ENCODE data around the gene ANK3. TPM values are rescaled to one million over a fixed set of nuclear protein-coding genes. Genes with fewer than 3 reads are reported as not detected.
"Not testable (repeated sequence)": the region's sequence is repeated elsewhere in the genome, so short reads cannot be mapped to it uniquely, and the experiment has no call there.

Gene ANK3
- total and polyA plus RNA-seq, 8 donors, result 3.6 to 115 (median 31.1) TPM

DNA sequence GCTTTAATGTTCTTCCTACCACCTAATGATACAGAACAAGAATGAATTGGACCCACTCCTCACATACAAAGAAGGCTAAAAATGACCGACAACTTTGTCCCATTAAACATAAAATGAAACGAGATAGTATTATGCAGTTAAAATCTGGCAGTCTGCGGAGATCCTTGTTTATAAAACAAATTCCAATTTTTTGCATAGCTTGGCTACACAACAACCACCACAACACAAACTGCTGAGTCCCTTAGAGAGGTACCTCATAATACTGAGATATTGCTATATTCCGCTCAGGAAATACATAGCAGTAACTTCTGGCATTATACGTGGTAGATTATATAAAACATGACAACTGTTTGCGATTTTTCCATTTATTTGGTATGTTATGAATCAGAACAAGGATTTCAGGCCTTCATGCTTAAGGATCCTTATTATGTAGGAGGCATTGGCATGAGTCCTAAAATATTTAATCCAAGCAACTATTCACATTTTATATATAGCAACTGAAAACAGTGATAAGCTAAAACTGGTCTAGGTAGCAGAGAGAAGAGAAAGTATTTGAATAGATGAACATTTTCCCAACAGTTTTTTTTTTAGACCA lies 96.0 kb downstream of the ANK3 start:
- H3K9me3 ChIP-seq, result no peaks in the 10 kb centered on the region
- H3K27ac ChIP-seq, result no peak overlapping the region
- DNase-seq, result no peak
- TF ChIP-seq POLR2AphosphoS5 (IDR thresholded peaks at IDR 0.05) (no peak), EP300 (IDR thresholded peaks at IDR 0.05) (no peak), POLR2A (IDR thresholded peaks at IDR 0.05) (no peak)
- TF ChIP-seq, protein P1, sequence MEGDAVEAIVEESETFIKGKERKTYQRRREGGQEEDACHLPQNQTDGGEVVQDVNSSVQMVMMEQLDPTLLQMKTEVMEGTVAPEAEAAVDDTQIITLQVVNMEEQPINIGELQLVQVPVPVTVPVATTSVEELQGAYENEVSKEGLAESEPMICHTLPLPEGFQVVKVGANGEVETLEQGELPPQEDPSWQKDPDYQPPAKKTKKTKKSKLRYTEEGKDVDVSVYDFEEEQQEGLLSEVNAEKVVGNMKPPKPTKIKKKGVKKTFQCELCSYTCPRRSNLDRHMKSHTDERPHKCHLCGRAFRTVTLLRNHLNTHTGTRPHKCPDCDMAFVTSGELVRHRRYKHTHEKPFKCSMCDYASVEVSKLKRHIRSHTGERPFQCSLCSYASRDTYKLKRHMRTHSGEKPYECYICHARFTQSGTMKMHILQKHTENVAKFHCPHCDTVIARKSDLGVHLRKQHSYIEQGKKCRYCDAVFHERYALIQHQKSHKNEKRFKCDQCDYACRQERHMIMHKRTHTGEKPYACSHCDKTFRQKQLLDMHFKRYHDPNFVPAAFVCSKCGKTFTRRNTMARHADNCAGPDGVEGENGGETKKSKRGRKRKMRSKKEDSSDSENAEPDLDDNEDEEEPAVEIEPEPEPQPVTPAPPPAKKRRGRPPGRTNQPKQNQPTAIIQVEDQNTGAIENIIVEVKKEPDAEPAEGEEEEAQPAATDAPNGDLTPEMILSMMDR (IDR thresholded peaks at IDR 0.05), result no peak
- no peaks in the 10 kb centered on the region for H3K27me3 ChIP-seq
- 70 to 74% (median 73%) methylated on average over 6 of the region's 6 CpGs for WGBS, 5 donors
- peaks cover 0 to 37% (median 10%) of the 10 kb centered on the region in 4 donors for H3K4me1 ChIP-seq
- no peaks in the 10 kb centered on the region for H3K36me3 ChIP-seq
- no peak overlapping the region for H3K4me3 ChIP-seq
- intact Hi-C loops (cut with DNase I; ENCODE audit: low total_unique reads), result no loop called here

DNA sequence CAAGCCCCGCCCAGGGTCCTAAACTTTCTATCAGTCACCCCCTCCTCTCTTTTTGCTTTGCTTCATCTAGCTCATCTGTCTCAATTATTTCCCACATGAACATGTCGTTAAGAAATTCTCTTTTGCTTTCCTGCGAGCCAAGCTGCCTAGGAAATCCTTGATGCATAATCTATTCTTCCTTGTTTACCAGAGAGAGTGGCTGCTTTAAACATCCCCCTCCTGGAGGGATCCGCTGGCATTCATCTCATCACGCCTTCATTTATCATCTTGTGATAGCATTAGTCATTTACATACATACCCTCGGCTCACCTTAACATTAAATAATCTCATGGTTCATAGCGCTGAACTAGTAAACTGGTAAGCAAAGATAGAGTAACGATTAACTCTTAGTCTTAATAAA lies 96.7 kb downstream of the ANK3 start:
- 62 to 74% (median 72%) methylated on average over 8 of the region's 8 CpGs for WGBS, 5 donors
- peaks cover 0 to 37% (median 11%) of the 10 kb centered on the region in 4 donors for H3K4me1 ChIP-seq

DNA sequence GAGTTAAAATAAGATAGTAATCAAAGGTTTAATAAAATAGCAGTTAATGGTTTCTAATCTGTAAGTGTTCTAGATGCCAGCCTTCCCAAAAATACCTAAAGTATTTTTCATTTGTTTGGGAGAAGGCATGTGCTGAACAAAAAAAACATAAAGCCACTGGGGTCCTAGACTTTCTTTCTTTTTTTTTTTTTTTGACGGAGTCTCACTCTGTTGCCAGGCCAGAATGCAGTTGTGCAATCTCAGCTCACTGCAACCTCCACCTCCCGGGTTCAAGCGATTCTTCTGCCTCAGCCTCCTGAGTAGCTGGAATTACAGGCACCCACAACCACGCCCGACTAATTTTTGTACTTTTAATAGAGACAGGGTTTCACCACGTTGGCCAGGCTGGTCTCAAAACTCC lies 97.1 kb downstream of the ANK3 start:
- H3K27me3 ChIP-seq, result not testable (repeated sequence)
- WGBS, 5 donors, result 59 to 74% (median 67%) methylated on average over 6 of the region's 6 CpGs
- H3K27ac ChIP-seq, result peak overlapping the region in 1 of 5 donors; percentile 27

More for the DNA sequence above, 96.7 kb downstream of the ANK3 start:
- H3K9me3 ChIP-seq, result no peaks in the 10 kb centered on the region
- no peak for DNase-seq
- peak overlapping the region in 1 of 5 donors; percentile 27 for H3K27ac ChIP-seq
- no peak overlapping the region for H3K4me3 ChIP-seq
- TF ChIP-seq EP300 (IDR thresholded peaks at IDR 0.05) (no peak), POLR2AphosphoS5 (IDR thresholded peaks at IDR 0.05) (no peak), POLR2A (IDR thresholded peaks at IDR 0.05) (no peak)
- TF ChIP-seq, protein P1 (IDR thresholded peaks at IDR 0.05), result no peak
- intact Hi-C loops (cut with DNase I; ENCODE audit: low total_unique reads), result no loop called here
- H3K36me3 ChIP-seq, result no peaks in the 10 kb centered on the region
- no peaks in the 10 kb centered on the region for H3K27me3 ChIP-seq

DNA sequence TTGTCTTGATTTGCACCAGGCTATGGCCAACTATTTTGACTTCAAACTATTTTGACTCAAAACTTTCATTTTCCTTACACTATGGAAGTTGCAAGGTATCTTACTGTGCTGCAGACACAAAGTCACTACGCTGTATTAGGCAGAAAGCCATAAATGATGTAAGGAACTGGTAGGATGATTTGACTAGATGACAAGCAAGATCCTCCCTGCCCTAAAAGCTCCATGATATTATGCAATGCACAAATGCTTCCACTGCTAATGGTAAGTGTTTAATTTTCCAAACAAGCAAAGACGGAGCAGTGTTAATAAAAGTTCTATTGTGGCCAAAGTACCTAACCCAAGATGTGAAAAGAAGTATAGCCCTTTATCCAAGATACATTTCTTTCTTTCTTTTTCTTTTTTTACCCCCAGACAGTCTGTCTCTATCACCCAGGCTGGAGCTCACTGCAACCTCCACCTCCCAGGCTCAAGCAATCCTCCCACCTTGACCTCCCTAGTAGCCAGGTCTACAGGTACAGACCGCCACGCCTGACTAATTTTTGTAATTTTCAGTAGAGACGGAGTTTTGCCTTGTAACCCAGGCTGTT lies 98.2 kb downstream of the ANK3 start:
- DNase-seq, result peak in 1 of 2 donors; percentile 48
- Histone ChIP-seq H3K9me3 (no peaks in the 10 kb centered on the region), H3K36me3 (no peaks in the 10 kb centered on the region), H3K27ac (no peak overlapping the region), H3K4me3 (no peak overlapping the region), H3K27me3 (no peaks in the 10 kb centered on the region), H3K4me1 (peaks cover 0 to 34% (median 11%) of the 10 kb centered on the region in 4 donors)
- TF ChIP-seq POLR2A (IDR thresholded peaks at IDR 0.05) (no peak), POLR2AphosphoS5 (IDR thresholded peaks at IDR 0.05) (no peak), EP300 (IDR thresholded peaks at IDR 0.05) (no peak)
- TF ChIP-seq, protein P1 (IDR thresholded peaks at IDR 0.05), result no peak
- intact Hi-C loops (cut with DNase I; ENCODE audit: low total_unique reads), result no loop called here
- WGBS, 5 donors, result 78 to 90% (median 83%) methylated on average over 5 of the region's 5 CpGs

More for the DNA sequence above, 97.1 kb downstream of the ANK3 start:
- H3K9me3 ChIP-seq; H3K4me3 ChIP-seq; DNase-seq; intact Hi-C loops (cut with DNase I; ENCODE audit: low total_unique reads); H3K36me3 ChIP-seq: not testable (repeated sequence)
- H3K4me1 ChIP-seq, result peaks cover 0 to 37% (median 12%) of the 10 kb centered on the region in 4 donors

DNA sequence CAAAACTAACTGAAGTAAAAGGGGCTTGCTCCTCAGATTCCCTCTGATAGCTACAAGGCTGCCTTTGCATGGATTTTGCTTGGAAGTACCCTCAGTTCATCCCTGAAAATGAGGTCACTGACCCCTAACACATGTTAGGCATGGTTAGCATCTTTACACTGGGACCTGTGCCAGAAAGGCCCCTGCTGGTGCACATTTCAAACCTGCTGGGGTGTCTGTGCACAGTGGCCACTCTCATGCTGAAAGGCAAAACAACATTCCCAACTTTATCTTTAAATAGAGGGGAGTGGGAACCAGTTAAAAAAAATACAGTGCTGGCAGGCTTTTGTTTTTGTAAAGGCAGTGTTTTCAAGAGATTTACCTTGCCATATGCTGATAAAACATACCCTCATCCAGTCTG lies 99.1 kb downstream of the ANK3 start:
- no peak for DNase-seq
- no peak overlapping the region for H3K27ac ChIP-seq
- H3K27me3 ChIP-seq, result no peaks in the 10 kb centered on the region
- intact Hi-C loops (cut with DNase I; ENCODE audit: low total_unique reads), result no loop called here
- H3K4me3 ChIP-seq, result no peak overlapping the region
- H3K9me3 ChIP-seq, result no peaks in the 10 kb centered on the region
- H3K4me1 ChIP-seq, result peaks cover 0 to 26% (median 8%) of the 10 kb centered on the region in 4 donors
- H3K36me3 ChIP-seq, result no peaks in the 10 kb centered on the region
- TF ChIP-seq POLR2A (IDR thresholded peaks at IDR 0.05) (no peak), EP300 (IDR thresholded peaks at IDR 0.05) (no peak), POLR2AphosphoS5 (IDR thresholded peaks at IDR 0.05) (no peak)
- TF ChIP-seq, protein P1 (IDR thresholded peaks at IDR 0.05), result no peak
